Hematopoietic multipotent progenitor cell (in vitro differentiated cells): ENCODE measurements around the gene SGCA. TPM values are rescaled to one million over a fixed set of nuclear protein-coding genes. Genes with fewer than 3 reads are reported as not detected.

Experiments used
- DNase-seq, 3 donors: peaks; one replicate each; pipeline ENCODE4 v3.0.0-alpha.2; 2011 to 2015; ENCODE audit warnings: low read depth in 2 of 3, low spot score in 2 of 3
- total RNA-seq: library from RNA; depleted of rRNA; stranded (reverse); fragments of >200 nt; gene quantifications from one replicate; pipeline ENCODE4 v1.2.3, GENCODE V29; 2012

SGCA gene
- total RNA-seq, 1 donor = not detected

DNA sequence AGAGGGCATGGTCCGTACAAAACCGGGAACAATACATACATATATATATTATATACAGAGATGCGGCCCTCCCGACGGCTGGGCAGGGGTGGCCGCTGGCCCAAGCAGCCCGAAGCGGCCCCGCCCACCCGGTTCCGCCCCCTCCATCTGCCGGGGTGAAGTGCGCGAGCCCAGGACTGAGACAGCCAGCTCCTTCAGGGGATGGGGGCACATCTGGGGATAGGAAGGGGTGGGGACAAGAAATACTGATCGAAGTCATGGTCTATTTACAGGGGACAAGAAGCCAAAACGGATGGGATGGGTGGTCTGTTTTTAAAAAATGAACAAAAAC, 32.1 kb upstream of the SGCA start:
- no peak for DNase-seq

- no peak for DNase-seq
Measured at GRCh38 chr17:50134206-50135110, 31.3 kb upstream of the SGCA start.

DNA sequence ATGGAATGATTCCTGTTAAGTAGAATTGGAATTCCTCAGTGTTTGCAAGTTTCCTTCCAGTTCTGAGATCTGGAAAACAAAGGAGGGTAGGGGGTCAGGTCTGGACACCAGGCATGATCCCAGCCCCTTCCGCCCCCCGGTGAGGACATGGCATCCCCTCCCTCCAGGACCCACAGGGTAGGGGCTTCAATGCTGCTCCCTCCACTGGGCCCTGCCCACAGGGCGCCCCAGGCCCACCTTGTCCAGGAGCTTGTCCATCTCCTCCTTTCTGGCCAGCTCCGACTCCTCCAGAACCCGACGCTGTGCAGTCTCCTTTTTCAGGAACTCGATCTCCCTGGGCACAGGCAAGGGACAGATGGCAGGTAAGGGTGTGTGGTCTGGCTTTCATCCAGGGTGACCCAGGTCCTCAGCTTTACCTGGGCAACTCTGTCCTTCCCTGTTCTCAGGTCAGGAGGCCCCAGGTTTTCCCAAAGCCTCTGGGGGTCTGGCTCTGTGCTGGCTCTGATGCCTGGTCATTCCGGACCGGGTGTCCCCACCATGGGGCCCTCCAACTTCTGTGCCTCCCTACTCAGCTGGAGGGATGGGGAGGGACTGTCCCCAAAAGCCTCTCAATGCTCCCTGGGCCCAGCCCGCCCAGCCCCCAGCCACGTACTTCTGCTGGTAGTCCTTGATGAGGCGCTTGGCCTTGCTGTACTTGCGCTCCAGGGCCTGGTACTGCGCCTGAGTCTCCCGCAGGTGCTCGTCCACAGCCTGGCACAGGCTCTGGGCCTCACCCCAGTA, 30.3 kb upstream of the SGCA start:
- DNase-seq = no peak

GRCh38 chr17:50136096-50136687, 29.6 kb upstream of the SGCA start:
- no peak for DNase-seq

GRCh38 chr17:50137042-50137441, 28.8 kb upstream of the SGCA start:
- DNase-seq = no peak

- DNase-seq = no peak
Measured at GRCh38 chr17:50139185-50139783, 26.5 kb upstream of the SGCA start.

- DNase-seq = peak in 2 of 3 donors; percentile 68 to 72
Measured at GRCh38 chr17:50139950-50140885, 25.6 kb upstream of the SGCA start.

GRCh38 chr17:50141026-50141744, 24.6 kb upstream of the SGCA start:
- no peak for DNase-seq

DNA sequence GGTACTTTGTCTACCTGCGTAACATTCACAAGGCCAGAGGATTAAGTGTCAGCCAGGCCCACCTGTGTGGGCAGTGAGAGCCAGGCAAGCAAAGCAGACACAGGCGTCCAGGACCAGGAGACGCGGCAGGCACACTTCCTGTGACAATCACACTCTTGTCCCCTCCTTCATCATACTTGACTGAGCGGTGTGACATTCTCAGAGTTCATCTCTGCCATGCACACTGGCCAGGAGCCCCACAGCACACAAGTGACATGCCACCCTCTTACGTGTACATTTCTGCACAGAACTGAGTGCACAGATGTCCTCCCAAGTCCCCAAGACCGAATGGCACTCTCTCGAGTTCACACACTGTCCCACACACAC, 24.1 kb upstream of the SGCA start:
- DNase-seq = no peak

GRCh38 chr17:50143461-50144176, 22.2 kb upstream of the SGCA start:
- no peak for DNase-seq

DNA sequence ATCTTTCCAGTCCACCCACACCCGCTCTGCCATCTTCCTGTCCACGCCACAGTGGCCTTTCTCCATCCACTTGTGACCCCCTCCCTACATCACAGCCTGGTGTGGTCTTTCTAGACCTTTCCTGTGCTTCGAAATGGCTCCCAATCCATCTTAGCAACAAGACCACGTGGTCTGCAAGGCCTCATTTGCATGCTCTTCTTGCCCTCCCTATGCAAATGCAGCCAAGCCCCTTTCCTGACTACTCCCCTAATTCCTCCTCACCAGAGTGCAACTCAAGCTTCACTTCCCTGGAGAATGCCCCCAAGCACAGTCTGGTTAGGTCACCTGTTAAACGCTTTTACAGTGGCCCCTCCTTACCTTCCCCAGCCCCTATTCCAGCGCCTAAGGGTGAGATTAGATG, 21.4 kb upstream of the SGCA start:
- no peak for DNase-seq

DNA sequence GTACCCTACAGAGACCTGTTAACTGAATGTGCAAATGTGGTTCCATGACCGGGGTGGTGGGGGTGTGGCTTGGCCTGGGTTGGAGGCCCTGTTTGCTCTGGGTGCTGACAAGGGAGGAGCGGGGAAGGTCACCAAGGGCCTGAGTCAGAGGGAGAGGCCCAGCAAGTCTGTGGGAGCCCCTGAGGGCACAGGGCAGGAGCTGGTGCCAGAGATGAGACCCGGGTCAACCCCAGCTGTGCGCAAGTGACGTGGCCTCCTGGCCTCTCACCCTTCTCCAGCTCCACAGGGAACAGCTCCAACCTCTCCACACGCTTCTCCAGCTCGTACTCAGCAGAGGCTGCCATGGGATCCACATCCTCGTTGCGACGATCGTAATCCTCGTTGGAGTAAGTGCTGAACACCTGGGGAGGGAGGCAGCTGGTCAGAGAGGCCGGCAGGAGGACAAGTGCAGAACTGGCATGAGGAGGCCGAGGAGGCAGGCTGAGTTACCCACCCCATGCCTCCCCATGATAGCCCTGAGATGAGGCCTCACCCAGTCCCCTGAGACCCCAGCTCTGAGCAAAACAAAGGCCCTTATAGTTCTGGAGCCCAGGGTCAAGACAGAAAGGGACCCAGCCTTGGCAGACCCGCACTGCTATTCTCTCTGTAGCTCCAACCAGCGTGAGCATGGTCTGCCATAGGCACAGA, 20.8 kb upstream of the SGCA start:
- no peak for DNase-seq

DNA sequence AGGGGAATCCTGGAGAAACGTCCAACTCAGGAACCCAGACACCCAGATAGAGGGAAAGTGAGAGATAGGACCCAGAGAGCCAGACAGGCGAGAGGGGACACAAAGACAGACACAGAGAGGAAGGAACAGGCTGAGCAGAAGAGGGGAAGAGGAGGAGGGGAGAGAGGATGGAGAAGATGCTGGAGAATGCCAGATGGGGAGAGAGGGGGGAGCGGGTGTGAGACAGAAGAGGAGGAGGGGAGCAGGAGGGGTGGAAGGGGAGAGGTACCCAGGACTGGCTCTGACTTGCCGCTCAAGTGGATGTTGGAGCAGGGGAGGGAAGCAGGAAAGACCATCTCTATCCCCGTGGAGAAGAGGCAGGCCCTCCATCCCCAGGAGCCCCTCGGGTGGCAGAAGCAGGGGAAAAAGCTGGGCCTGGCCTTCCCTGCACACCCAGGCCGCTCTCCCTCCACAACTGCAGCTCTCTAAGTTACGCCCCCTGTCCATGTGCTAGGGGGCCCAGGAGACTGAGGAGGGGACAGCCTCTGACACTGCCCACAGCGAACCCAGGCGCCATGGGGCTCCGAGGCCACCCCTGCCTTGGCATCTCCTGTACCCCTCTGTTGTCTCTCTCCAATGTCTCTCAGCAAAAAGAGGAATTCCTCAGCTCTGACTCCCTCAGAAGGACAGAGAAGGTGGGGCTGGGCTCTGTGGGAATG, 20.1 kb upstream of the SGCA start:
- no peak for DNase-seq

GRCh38 chr17:50146230-50146926, 19.4 kb upstream of the SGCA start:
- DNase-seq = no peak

DNA sequence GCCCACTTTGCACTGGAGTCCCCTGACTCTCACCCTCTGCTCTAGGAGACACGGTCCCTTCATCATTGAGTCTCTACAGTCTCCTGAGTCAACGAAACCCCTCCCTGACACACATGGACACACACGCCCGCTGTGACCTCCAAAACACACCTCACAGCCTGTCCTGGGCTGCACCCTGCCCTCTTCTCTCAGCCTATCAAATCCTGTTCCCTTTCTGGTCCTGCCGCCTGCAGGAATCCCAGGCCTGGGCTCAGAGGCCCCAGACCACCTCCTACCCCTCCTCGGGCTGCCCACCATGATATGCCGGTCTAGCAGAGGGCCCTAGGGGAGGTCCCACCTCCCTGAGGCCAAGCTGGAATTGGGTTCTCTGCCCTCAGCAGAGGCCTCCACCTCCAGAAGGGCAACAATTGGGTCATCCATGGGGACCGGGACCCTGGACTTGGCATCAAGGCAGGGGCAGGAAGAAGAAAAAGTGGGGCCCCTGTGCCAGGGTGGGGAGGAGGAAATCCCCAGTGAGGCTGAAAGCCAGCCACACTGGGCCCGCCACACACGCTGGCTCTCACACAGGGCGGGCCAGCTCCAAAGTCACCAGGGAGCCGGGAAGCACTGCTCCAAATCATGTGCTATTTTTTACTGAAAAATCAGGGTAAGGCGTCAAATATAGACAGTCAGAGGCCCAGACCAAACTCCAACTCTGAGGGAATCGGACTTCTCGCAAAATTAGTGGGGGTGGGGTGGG, 18.7 kb upstream of the SGCA start:
- no peak for DNase-seq

- DNase-seq = no peak
Measured at GRCh38 chr17:50147841-50148225, 18.0 kb upstream of the SGCA start.
